Activated T-helper 1 cell treated with anti-CD3 and anti-CD28 coated beads, Interleukin-12 subunit alpha, Interleukin-12 subunit beta, Interleukin-2, Interleukin-4 antibody, amounts not matched to agents 30 ng/mL and 10 ng/mL and 1 ng/mL, durations not matched to agents 14 hours and 24 hours and 36 hours (primary cell): ENCODE data around the gene TEX35. TPM values are rescaled to one million over a fixed set of nuclear protein-coding genes. Genes with fewer than 3 reads are reported as not detected.

Experiments
- DNase-seq: peaks from one replicate; pipeline ENCODE4 v3.0.0; 2021; ENCODE audit warnings: low spot score
- H3K27ac Mint-ChIP-seq: one replicate; pipeline ENCODE4 v1.8.0; 2021; ENCODE audit warnings: mild to moderate bottlenecking, mixed read lengths
- H3K27me3 Mint-ChIP-seq: one replicate; pipeline ENCODE4 v1.8.0; 2022; ENCODE audit warnings: mild to moderate bottlenecking, moderate library complexity, mixed read lengths; ENCODE audit not compliant: insufficient read depth
- H3K36me3 Mint-ChIP-seq: one replicate; pipeline ENCODE4 v1.8.0; 2021; ENCODE audit warnings: low read depth, mixed read lengths
- H3K4me1 Mint-ChIP-seq: one replicate; pipeline ENCODE4 v1.8.0; 2021; ENCODE audit warnings: low read depth, mixed read lengths
- H3K4me3 Mint-ChIP-seq: one replicate; pipeline ENCODE4 v1.8.0; 2021; ENCODE audit warnings: mild to moderate bottlenecking, moderate library complexity, mixed read lengths
- H3K9me3 Mint-ChIP-seq: one replicate; pipeline ENCODE4 v1.8.0; 2021; ENCODE audit warnings: mixed read lengths
- intact Hi-C: fragments of 100-400 bp; cut with micrococcal nuclease; formaldehyde crosslinking; loops from one replicate; pipeline ENCODE4 v1.15.1; 2024
- total RNA-seq: library from RNA; stranded (reverse); gene quantifications from 2 replicates; pipeline ENCODE4 v1.2.3, GENCODE V29; 2022

The TEX35 gene
- total RNA-seq, 1 donor from 2014 or later: not detected

DNA sequence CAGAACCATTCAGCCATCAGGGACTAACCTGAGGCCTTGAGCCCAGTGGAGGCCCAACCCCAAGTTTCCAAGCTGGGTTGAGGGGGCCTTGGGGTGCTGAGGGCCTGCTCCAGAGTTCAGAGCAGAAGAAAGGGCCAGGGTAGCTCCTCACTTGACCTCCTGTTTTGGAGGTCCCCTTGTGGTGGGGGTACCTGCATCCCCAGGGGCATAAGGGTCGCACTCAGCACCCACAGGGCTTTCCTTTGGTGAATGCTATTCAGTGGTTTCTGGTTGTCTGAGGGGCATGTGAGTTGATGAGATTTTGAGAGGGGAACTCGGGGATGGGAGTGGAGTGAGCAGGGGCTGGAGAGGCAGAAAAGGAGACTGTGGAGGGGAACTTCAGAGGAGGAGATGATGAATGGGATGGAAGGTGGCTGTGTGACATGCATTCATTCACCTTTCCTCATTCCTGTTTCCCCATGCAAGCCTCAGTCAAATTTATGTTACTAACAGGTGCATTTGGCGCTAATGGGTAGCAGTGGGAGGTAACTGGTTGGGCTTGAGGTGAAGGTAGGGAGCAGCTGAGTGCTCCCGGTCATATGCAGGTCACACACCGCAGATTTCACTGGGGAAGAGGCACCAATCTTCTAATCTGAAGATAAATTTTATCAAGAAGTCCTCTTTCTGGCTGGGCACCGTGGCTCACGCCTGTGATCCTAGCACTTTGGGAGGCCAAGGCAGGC, 50.4 kb downstream of the TEX35 start:
- Mint-ChIP-seq H3K9me3 (no peaks in the 10 kb centered on the region), H3K27me3 (peaks cover 2% of the 10 kb centered on the region), H3K36me3 (no peaks in the 10 kb centered on the region), H3K27ac (no peak overlapping the region), H3K4me1 (no peaks in the 10 kb centered on the region), H3K4me3 (no peak overlapping the region)
- intact Hi-C loops: no loop called here
- no peak for DNase-seq

GRCh38 chr1:178564086-178564782, 51.3 kb downstream of the TEX35 start:
- Mint-ChIP-seq H3K4me3 (no peak overlapping the region), H3K9me3 (no peaks in the 10 kb centered on the region), H3K27me3 (peaks cover 4% of the 10 kb centered on the region), H3K36me3 (no peaks in the 10 kb centered on the region), H3K4me1 (no peaks in the 10 kb centered on the region), H3K27ac (no peak overlapping the region)
- intact Hi-C loops: no loop called here
- no peak for DNase-seq

- H3K9me3 Mint-ChIP-seq: no peaks in the 10 kb centered on the region
- H3K4me3 Mint-ChIP-seq: no peak overlapping the region
- no peak overlapping the region for H3K27ac Mint-ChIP-seq
These were observed 51.9 kb downstream of the TEX35 start for GRCh38 chr1:178564783-178565180.

DNA sequence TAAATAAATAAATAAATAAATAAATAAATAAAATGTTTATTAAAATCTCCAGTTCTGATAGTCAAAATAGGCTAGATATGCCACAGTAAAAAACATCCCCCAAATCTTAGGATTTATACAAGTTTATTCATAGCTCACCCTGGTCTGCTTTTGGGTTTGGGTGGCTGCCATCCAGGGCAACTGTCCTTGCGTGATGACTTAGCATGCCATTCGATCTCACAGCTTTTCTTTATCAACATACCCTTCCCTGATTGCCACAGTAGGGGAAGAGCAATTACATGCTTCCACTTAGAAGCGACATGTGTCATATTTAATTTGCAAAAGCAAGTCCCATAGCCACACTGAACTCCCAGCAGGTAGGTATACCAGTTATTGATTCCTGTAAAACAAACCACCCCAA, 52.7 kb downstream of the TEX35 start:
- Mint-ChIP-seq H3K4me3 (no peak overlapping the region), H3K27ac (no peak overlapping the region), H3K27me3 (peaks cover 5% of the 10 kb centered on the region), H3K36me3 (no peaks in the 10 kb centered on the region), H3K4me1 (no peaks in the 10 kb centered on the region), H3K9me3 (no peaks in the 10 kb centered on the region)
- intact Hi-C loops: no loop called here
- DNase-seq: no peak

More at GRCh38 chr1:178564783-178565180, 51.9 kb downstream of the TEX35 start:
- Mint-ChIP-seq H3K36me3 (no peaks in the 10 kb centered on the region), H3K4me1 (no peaks in the 10 kb centered on the region), H3K27me3 (peaks cover 5% of the 10 kb centered on the region)
- no peak for DNase-seq
- intact Hi-C loops: no loop called here

- no peaks in the 10 kb centered on the region for H3K36me3 Mint-ChIP-seq
- H3K4me1 Mint-ChIP-seq: no peaks in the 10 kb centered on the region
- intact Hi-C loops: loop anchor here (1.0 kb wide), 1 partner anchor 24 kb away; no protein-coding TSS in a partner anchor
- H3K9me3 Mint-ChIP-seq: no peaks in the 10 kb centered on the region
- H3K27ac Mint-ChIP-seq: no peak overlapping the region
- H3K27me3 Mint-ChIP-seq: peaks cover 5% of the 10 kb centered on the region
- H3K4me3 Mint-ChIP-seq: no peak overlapping the region
- DNase-seq: no peak
These were observed 53.3 kb downstream of the TEX35 start for GRCh38 chr1:178566187-178566586.

- intact Hi-C loops: no loop called here
- Mint-ChIP-seq H3K36me3 (no peaks in the 10 kb centered on the region), H3K9me3 (no peaks in the 10 kb centered on the region), H3K4me3 (no peak overlapping the region), H3K27ac (no peak overlapping the region), H3K4me1 (no peaks in the 10 kb centered on the region), H3K27me3 (peaks cover 3% of the 10 kb centered on the region)
- DNase-seq: no peak
These were observed 58.9 kb downstream of the TEX35 start for GRCh38 chr1:178571807-178572206.

Other genes with a start within 250 kb of the TEX35 start
- not detected in 2 replicates for gene CLEC20A, start 16.1 kb upstream of the TEX35 start, total RNA-seq
- gene RALGPS2, start 212.1 kb downstream of the TEX35 start, total RNA-seq: 1.6 and 2.8 TPM in 2 replicates